IMR-90 (cell line): ENCODE results near the gene DYNLRB2. TPM values are rescaled to one million over a fixed set of nuclear protein-coding genes. Genes with fewer than 3 reads are reported as not detected.
A peak's percentile ranks its signal among the peaks of the same experiment; 100 is the strongest.

Source experiments
- ATAC-seq: fragments of 200-7000 bp; cut with Tn5 transposase; 2 replicates; pipeline ENCODE4 v1.9.1; 2020; ENCODE audit warnings: low read depth, mild to moderate bottlenecking, moderate library complexity
- BruUV-seq: library from RNA; stranded (reverse); fragments of 400-500 nt; replicated peaks from 2 replicates; lab custom pipeline; 2021; lab: Mats Ljungman, UMichigan
- CTCF ChIA-PET: fragments of 300-600 bp; formaldehyde crosslinking; extraction: SDS; loops from one replicate; lab custom pipeline; 2021; ENCODE audit warnings: antibody characterized with exemption; lab: Yijun Ruan, JAX
- POLR2A ChIA-PET: fragments of 300-600 bp; sonication (Branson Sonifier 250); formaldehyde crosslinking; loops from one replicate; lab custom pipeline; 2022; ENCODE audit warnings: antibody characterized with exemption; ENCODE audit not compliant: unreplicated experiment; lab: Charles Lee
- DNase-seq: peaks from one replicate; pipeline ENCODE4 v3.0.0; 2013
- H2AFZ ChIP-seq: replicated peaks from 2 replicates; pipeline ENCODE3; 2013; ENCODE audit warnings: low read length, mild to moderate bottlenecking; ENCODE audit not compliant: poor library complexity
- H2AK5ac ChIP-seq: 2 replicates; pipeline ENCODE4 v1.6.1; 2013; ENCODE audit warnings: low read depth, low read length, inconsistent platforms
- H2AK9ac ChIP-seq: replicated peaks from 2 replicates; pipeline ENCODE3; 2013; ENCODE audit warnings: mild to moderate bottlenecking, low read depth, low read length, moderate library complexity; ENCODE audit not compliant: poor library complexity
- H2BK120ac ChIP-seq: 2 replicates; pipeline ENCODE4 v1.6.1; 2013; ENCODE audit warnings: low read depth, low read length, inconsistent platforms
- H2BK15ac ChIP-seq: 3 replicates; pipeline ENCODE4 v1.6.1; 2013; ENCODE audit warnings: low read depth, low read length, inconsistent platforms
- H2BK20ac ChIP-seq: 2 replicates; pipeline ENCODE4 v1.6.1; 2013; ENCODE audit warnings: low read depth, mild to moderate bottlenecking, inconsistent platforms, low read length, moderate library complexity
- H2BK5ac ChIP-seq: 2 replicates; pipeline ENCODE4 v1.6.1; 2013; ENCODE audit warnings: mild to moderate bottlenecking, low read depth, low read length, inconsistent platforms; ENCODE audit not compliant: poor library complexity, severe bottlenecking
- H3K14ac ChIP-seq: replicated peaks from 2 replicates; pipeline ENCODE4 v1.6.1; 2013; ENCODE audit warnings: low read depth, low read length, inconsistent platforms
- H3K18ac ChIP-seq: 2 replicates; pipeline ENCODE4 v1.6.1; 2013; ENCODE audit warnings: low read depth, low read length, control low read depth
- H3K23ac ChIP-seq: 2 replicates; pipeline ENCODE4 v1.6.1; 2013; ENCODE audit warnings: low read depth, low read length, inconsistent platforms
- H3K27ac ChIP-seq: 2 replicates; pipeline ENCODE4 v1.5.1; 2013; ENCODE audit warnings: mild to moderate bottlenecking, control low read depth, low read length; ENCODE audit not compliant: insufficient read depth
- H3K27me3 ChIP-seq: 2 replicates; pipeline ENCODE4 v1.6.1; 2013; ENCODE audit warnings: low read length; ENCODE audit not compliant: control insufficient read depth, insufficient read depth
- H3K36me3 ChIP-seq: 2 replicates; pipeline ENCODE4 v1.6.1; 2013; ENCODE audit warnings: low read length, mixed read lengths; ENCODE audit not compliant: control insufficient read depth, insufficient read depth
- H3K4ac ChIP-seq: 2 replicates; pipeline ENCODE4 v1.6.1; 2013; ENCODE audit warnings: low read depth, low read length, inconsistent platforms
- H3K4me1 ChIP-seq: 2 replicates; pipeline ENCODE4 v1.6.1; 2013; ENCODE audit warnings: low read length, mixed read lengths; ENCODE audit not compliant: control insufficient read depth, insufficient read depth
- H3K4me2 ChIP-seq: 2 replicates; pipeline ENCODE4 v1.6.1; 2013; ENCODE audit warnings: low read depth, mild to moderate bottlenecking, control low read depth, low read length, moderate library complexity
- H3K4me3 ChIP-seq: 2 replicates; pipeline ENCODE4 v1.5.1; 2013; ENCODE audit warnings: low read depth, mild to moderate bottlenecking, control low read depth, low read length, moderate library complexity; ENCODE audit not compliant: insufficient read depth
- H3K56ac ChIP-seq: 2 replicates; pipeline ENCODE4 v1.6.1; 2013; ENCODE audit warnings: low read length, inconsistent platforms; ENCODE audit not compliant: insufficient read depth; ENCODE audit errors: extremely low read depth
- H3K79me1 ChIP-seq, 2 experiments: 2 replicates each; pipeline ENCODE4 v1.6.1; 2013; ENCODE audit warnings: low read length in 2 of 2, inconsistent platforms in 1 of 2, low read depth in 1 of 2
- H3K9ac ChIP-seq: 2 replicates; pipeline ENCODE4 v1.6.1; 2013; ENCODE audit warnings: low read depth, low read length, control low read depth
- H3K9me1 ChIP-seq: 2 replicates; pipeline ENCODE4 v1.6.1; 2013; ENCODE audit warnings: low read length, inconsistent platforms; ENCODE audit not compliant: insufficient read depth
- H3K9me3 ChIP-seq: 2 replicates; pipeline ENCODE4 v1.6.1; 2013; ENCODE audit warnings: low read length; ENCODE audit not compliant: control insufficient read depth, insufficient read depth
- H4K20me1 ChIP-seq: 2 replicates; pipeline ENCODE4 v1.6.1; 2013; ENCODE audit warnings: low read length, inconsistent platforms; ENCODE audit not compliant: insufficient read depth
- H4K5ac ChIP-seq: 2 replicates; pipeline ENCODE4 v1.6.1; 2013; ENCODE audit warnings: mild to moderate bottlenecking, low read depth, low read length, control low read depth
- H4K8ac ChIP-seq, 2 experiments: 2 replicates each; pipeline ENCODE4 v1.6.1; 2013; ENCODE audit warnings: low read depth in 2 of 2, low read length in 2 of 2, control low read depth in 1 of 2, inconsistent platforms in 1 of 2
- H4K91ac ChIP-seq: 2 replicates; pipeline ENCODE4 v1.6.1; 2013; ENCODE audit warnings: low read depth, low read length, inconsistent platforms; ENCODE audit not compliant: insufficient read depth
- BHLHE40 ChIP-seq: fragments of 150-350 bp; IDR thresholded peaks from 2 replicates; pipeline ENCODE4 v1.6.1; 2016; ENCODE audit warnings: mild to moderate bottlenecking, low read depth, low read length
- FOS ChIP-seq: fragments of 150-350 bp; IDR thresholded peaks from 2 replicates; pipeline ENCODE4 v1.6.1; 2016; ENCODE audit warnings: low read depth, low read length
- RAD21 ChIP-seq: IDR thresholded peaks from 2 replicates; pipeline ENCODE4 v1.6.1; 2012; ENCODE audit warnings: low read length, improper control_type of control experiment
- RFX5 ChIP-seq: IDR thresholded peaks from 2 replicates; pipeline ENCODE4 v1.8.0; 2012; ENCODE audit warnings: low read depth, mild to moderate bottlenecking, low read length, moderate library complexity
- WGBS, 2 experiments: methylation state at CpG; one replicate each; pipeline versions ENCODE4 v1.1.5 to v1.1.7; 2013; ENCODE audit warnings: missing lambda C conversion rate in 2 of 2; ENCODE audit not compliant: insufficient read length in 1 of 2; ENCODE audit errors: extremely low coverage in 2 of 2; 5-methylcytosine and 5-hydroxymethylcytosine counted together
- dilution Hi-C: fragments of 300-500 bp; cut with HindIII; formaldehyde crosslinking; loops from one replicate; pipeline ENCODE4 v1.14.3; 2018; ENCODE audit warnings: low sequenced_read_pairs; ENCODE audit not compliant: unreplicated experiment
- in situ Hi-C: fragments of 300-500 bp; cut with MboI; formaldehyde crosslinking; loops from 3 replicates; pipeline ENCODE4 v1.14.3; 2019; ENCODE audit warnings: low sequenced_read_pairs, inconsistent platforms, mixed read lengths
- intact Hi-C: fragments of 100-400 bp; cut with micrococcal nuclease; formaldehyde crosslinking; loops from 2 replicates; pipeline ENCODE4 v1.10.0; 2022
- polyA plus RNA-seq, 3 experiments: library from polyadenylated mRNA; depleted of rRNA; stranded (reverse); fragments of >200 nt; gene quantifications; 2 replicates each; pipeline ENCODE4 v1.2.3, GENCODE V29; 2012; ENCODE audit warnings: low replicate concordance in 1 of 3
- total RNA-seq: library from RNA; depleted of rRNA; stranded (reverse); fragments of >200 nt; gene quantifications from 2 replicates; pipeline ENCODE4 v1.2.3, GENCODE V29; 2012
- TF ChIP-seq, protein P1 (sequence below): fragments of 150-350 bp; IDR thresholded peaks from 2 replicates; pipeline ENCODE4 v1.6.1; 2017; ENCODE audit warnings: mild to moderate bottlenecking, antibody characterized with exemption, low read length, low read depth

The DYNLRB2 gene
- total and polyA plus RNA-seq, 2 of the 4 experiments (the other 2 are of a cell fraction): not detected

DNA sequence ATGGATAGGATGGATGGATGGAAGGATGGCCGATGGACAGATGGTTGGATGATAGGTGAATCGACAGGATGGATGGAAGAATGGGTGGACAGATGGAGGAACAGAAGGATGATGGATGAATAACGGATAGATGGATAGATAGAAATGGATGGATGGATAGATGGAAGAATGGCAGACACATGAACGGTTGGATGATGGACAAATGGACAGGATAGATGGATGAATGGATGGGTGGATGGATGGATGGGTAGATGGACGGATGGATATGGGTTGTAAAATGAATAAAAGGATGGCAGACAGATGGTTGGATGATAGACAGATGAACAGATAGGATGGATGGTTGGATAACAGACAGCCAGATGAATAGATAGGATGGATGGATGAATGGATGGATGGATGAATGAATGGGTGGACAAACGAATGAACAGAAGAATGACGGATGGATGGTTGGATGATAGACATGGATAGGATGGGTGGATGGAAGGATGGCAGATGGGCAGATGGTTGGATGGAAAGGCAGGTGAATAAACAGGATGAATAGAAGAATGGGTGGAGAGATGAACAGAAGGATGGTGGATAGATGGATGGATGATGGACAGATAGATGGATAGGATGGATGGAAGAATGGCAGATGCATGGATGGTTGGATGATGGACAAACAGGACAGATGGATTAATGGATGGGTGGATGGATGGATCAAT lies 55.9 kb downstream of the DYNLRB2 start:
- Histone ChIP-seq H4K91ac (no peak overlapping the region), H2BK20ac (no peak overlapping the region), H2BK120ac (no peak overlapping the region), H4K5ac (no peak overlapping the region), H3K27me3 (no peaks in the 10 kb centered on the region), H2AK5ac (no peak overlapping the region), H3K56ac (no peak overlapping the region), H3K18ac (no peak overlapping the region), H2BK5ac (peak overlapping the region; percentile 41), H3K23ac (no peak overlapping the region), H3K27ac (no peak overlapping the region), H2BK15ac (no peak overlapping the region), H3K4me1 (no peaks in the 10 kb centered on the region), H4K20me1 (no peaks in the 10 kb centered on the region), H4K8ac (no peak overlapping the region), H3K9me1 (no peaks in the 10 kb centered on the region), H3K79me1 (no peaks in the 10 kb centered on the region), H3K4me3 (no peak overlapping the region), H2AK9ac (no peak overlapping the region), H3K36me3 (no peaks in the 10 kb centered on the region), H3K9ac (no peak overlapping the region), H3K4ac (no peak overlapping the region), H2AFZ (no peak overlapping the region), H3K9me3 (peaks cover 4% of the 10 kb centered on the region; the same call in 1 of the 2 replicates), H3K4me2 (no peak overlapping the region), H3K14ac (no peak overlapping the region)
- ChIA-PET POLR2A (no interaction called here), CTCF (no interaction called here)
- intact Hi-C loops: no loop called here
- 68 to 100% methylated on average over 1 to 7 of the region's 7 CpGs for WGBS, 2 experiments
- ATAC-seq: no peak
- no TSS peak for BruUV-seq
- TF ChIP-seq RFX5 (no peak), BHLHE40 (no peak), RAD21 (no peak), FOS (no peak)
- TF ChIP-seq, protein P1, sequence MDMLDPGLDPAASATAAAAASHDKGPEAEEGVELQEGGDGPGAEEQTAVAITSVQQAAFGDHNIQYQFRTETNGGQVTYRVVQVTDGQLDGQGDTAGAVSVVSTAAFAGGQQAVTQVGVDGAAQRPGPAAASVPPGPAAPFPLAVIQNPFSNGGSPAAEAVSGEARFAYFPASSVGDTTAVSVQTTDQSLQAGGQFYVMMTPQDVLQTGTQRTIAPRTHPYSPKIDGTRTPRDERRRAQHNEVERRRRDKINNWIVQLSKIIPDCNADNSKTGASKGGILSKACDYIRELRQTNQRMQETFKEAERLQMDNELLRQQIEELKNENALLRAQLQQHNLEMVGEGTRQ: no peak
- dilution Hi-C loops: no loop called here
- DNase-seq: no peak
- in situ Hi-C loops: no loop called here
